Measurements from ENCODE around the gene CCR9. TPM values are rescaled to one million over a fixed set of nuclear protein-coding genes. Genes with fewer than 3 reads are reported as not detected.

The CCR9 gene
- total and polyA plus RNA-seq, 2 donors (not counting 1 experiment from before 2014, with no cell fraction given), result not detected

DNA sequence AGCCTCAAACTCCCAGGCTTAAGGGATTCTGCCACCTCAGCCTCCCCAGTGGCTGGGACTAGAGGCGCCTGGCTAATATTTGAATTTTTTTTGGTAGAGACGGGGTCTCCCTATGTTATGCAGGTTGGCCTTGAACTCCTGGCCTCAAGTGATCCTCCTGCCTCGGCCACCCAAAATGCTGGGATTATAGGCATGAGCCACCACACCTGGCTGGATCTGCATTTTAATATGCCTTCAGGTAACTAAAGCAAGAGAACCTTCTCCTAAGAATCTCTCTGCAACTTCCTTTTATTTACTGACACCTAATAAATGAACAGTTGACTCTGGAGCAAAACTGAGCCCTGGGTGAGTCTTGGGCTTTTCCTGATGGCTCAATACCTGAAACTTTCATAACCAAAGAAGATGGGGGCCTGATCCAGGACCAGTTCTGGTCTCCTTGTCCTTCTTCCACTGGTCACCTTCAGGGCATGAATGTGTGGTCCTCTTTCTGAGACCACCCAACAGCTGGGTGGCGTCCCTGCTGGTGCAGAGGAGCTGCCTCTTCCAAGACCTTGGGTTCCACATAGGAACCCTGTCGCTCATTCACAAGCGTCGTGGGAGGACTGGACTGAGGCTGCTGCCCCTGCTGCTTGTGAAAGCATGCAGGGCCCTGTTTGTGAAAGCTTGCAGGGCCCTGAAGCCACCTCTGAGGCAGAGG is 28.2 kb downstream of the CCR9 start:
- no peaks in the 10 kb centered on the region for H4K20me1 ChIP-seq (ENCODE audit: control insufficient read depth, extremely low read depth, insufficient read depth, low read length)
- no peak overlapping the region for H2AFZ ChIP-seq (ENCODE audit: low read length)
- H3K4me3 ChIP-seq (replicated peaks in 1 of 4; ENCODE audit: control extremely low read depth in 1 of 4, insufficient read depth in 1 of 4, low read depth in 3 of 4, low read length in 4 of 4), result no peak overlapping the region
- no peak overlapping the region for H3K9ac ChIP-seq (ENCODE audit: insufficient read depth, low read length)
- no peak for DNase-seq (ENCODE audit: low read depth in 2 of 2)
- TF ChIP-seq EZH2 (IDR thresholded peaks at IDR 0.05; ENCODE audit: low read length, missing control alignments), result no peak
- TF ChIP-seq CTCF (conservative IDR thresholded peaks at IDR 0.05 in 1 of 2, IDR thresholded peaks at IDR 0.05 in 1 of 2; ENCODE audit: low read depth in 1 of 2, low read length in 2 of 2), result no peak
- H3K36me3 ChIP-seq (ENCODE audit: control insufficient read depth, insufficient read depth, low read length), result peaks cover 3% of the 10 kb centered on the region
- H3K9me3 ChIP-seq (ENCODE audit: control insufficient read depth, insufficient read depth, low read depth, low read length), result no peaks in the 10 kb centered on the region
- no peaks in the 10 kb centered on the region for H3K79me2 ChIP-seq (ENCODE audit: control insufficient read depth, insufficient read depth, low read length)
- H3K4me1 ChIP-seq (ENCODE audit: control insufficient read depth, extremely low read depth, insufficient read depth, low read length), result peaks cover 4% of the 10 kb centered on the region
- no peak overlapping the region for H3K27ac ChIP-seq (ENCODE audit: insufficient read depth, low read length)
- H3K27me3 ChIP-seq (ENCODE audit: control insufficient read depth, insufficient read depth, low read length), result no peaks in the 10 kb centered on the region
- H3K4me2 ChIP-seq (ENCODE audit: extremely low read depth, insufficient read depth, low read length), result no peak overlapping the region

GRCh38 chr3:45915059-45915439 is 28.7 kb downstream of the CCR9 start:
- no peak overlapping the region for H3K9ac ChIP-seq (ENCODE audit: insufficient read depth, low read length)
- no peaks in the 10 kb centered on the region for H4K20me1 ChIP-seq (ENCODE audit: control insufficient read depth, extremely low read depth, insufficient read depth, low read length)
- H3K79me2 ChIP-seq (ENCODE audit: control insufficient read depth, insufficient read depth, low read length), result no peaks in the 10 kb centered on the region
- H3K9me3 ChIP-seq (ENCODE audit: control insufficient read depth, insufficient read depth, low read depth, low read length), result no peaks in the 10 kb centered on the region
- H3K27ac ChIP-seq (ENCODE audit: insufficient read depth, low read length), result no peak overlapping the region
- peaks cover 4% of the 10 kb centered on the region for H3K4me1 ChIP-seq (ENCODE audit: control insufficient read depth, extremely low read depth, insufficient read depth, low read length)
- H2AFZ ChIP-seq (ENCODE audit: low read length), result no peak overlapping the region
- TF ChIP-seq EZH2 (IDR thresholded peaks at IDR 0.05; ENCODE audit: low read length, missing control alignments), result no peak
- TF ChIP-seq CTCF (conservative IDR thresholded peaks at IDR 0.05 in 1 of 2, IDR thresholded peaks at IDR 0.05 in 1 of 2; ENCODE audit: low read depth in 1 of 2, low read length in 2 of 2), result no peak
- no peak overlapping the region for H3K4me3 ChIP-seq (replicated peaks in 1 of 4; ENCODE audit: control extremely low read depth in 1 of 4, insufficient read depth in 1 of 4, low read depth in 3 of 4, low read length in 4 of 4)
- H3K36me3 ChIP-seq (ENCODE audit: control insufficient read depth, insufficient read depth, low read length), result peaks cover 3% of the 10 kb centered on the region
- no peaks in the 10 kb centered on the region for H3K27me3 ChIP-seq (ENCODE audit: control insufficient read depth, insufficient read depth, low read length)
- DNase-seq (ENCODE audit: low read depth in 2 of 2), result no peak
- no peak overlapping the region for H3K4me2 ChIP-seq (ENCODE audit: extremely low read depth, insufficient read depth, low read length)

- H3K36me3 ChIP-seq (ENCODE audit: control insufficient read depth, insufficient read depth, low read length), result peaks cover 3% of the 10 kb centered on the region
- DNase-seq (ENCODE audit: low read depth in 2 of 2), result peak; percentile 66 to 90
- H3K27ac ChIP-seq (ENCODE audit: insufficient read depth, low read length), result no peak overlapping the region
- H3K4me1 ChIP-seq (ENCODE audit: control insufficient read depth, extremely low read depth, insufficient read depth, low read length), result peaks cover 4% of the 10 kb centered on the region
- H2AFZ ChIP-seq (ENCODE audit: low read length), result no peak overlapping the region
- no peaks in the 10 kb centered on the region for H3K9me3 ChIP-seq (ENCODE audit: control insufficient read depth, insufficient read depth, low read depth, low read length)
- TF ChIP-seq CTCF (conservative IDR thresholded peaks at IDR 0.05 in 1 of 2, IDR thresholded peaks at IDR 0.05 in 1 of 2; ENCODE audit: low read depth in 1 of 2, low read length in 2 of 2) (no peak), EZH2 (IDR thresholded peaks at IDR 0.05; ENCODE audit: low read length, missing control alignments) (no peak)
- H3K79me2 ChIP-seq (ENCODE audit: control insufficient read depth, insufficient read depth, low read length), result no peaks in the 10 kb centered on the region
- no peak overlapping the region for H3K9ac ChIP-seq (ENCODE audit: insufficient read depth, low read length)
- no peak overlapping the region for H3K4me3 ChIP-seq (replicated peaks in 1 of 4; ENCODE audit: control extremely low read depth in 1 of 4, insufficient read depth in 1 of 4, low read depth in 3 of 4, low read length in 4 of 4)
- H4K20me1 ChIP-seq (ENCODE audit: control insufficient read depth, extremely low read depth, insufficient read depth, low read length), result no peaks in the 10 kb centered on the region
- H3K27me3 ChIP-seq (ENCODE audit: control insufficient read depth, insufficient read depth, low read length), result no peaks in the 10 kb centered on the region
- peak overlapping the region; percentile 35 for H3K4me2 ChIP-seq (ENCODE audit: extremely low read depth, insufficient read depth, low read length)
Measured at GRCh38 chr3:45915518-45916231, 29.3 kb downstream of the CCR9 start.

Data from fibroblast of lung (primary cell).